Smooth muscle cell (in vitro differentiated cells): ENCODE measurements around the gene YIPF2. TPM values are rescaled to one million over a fixed set of nuclear protein-coding genes. Genes with fewer than 3 reads are reported as not detected.

Experiments
- DNase-seq: peaks from one replicate; lab custom pipeline; 2025; ENCODE audit not compliant: unreplicated experiment; lab: John Stamatoyannopoulos, UW
- H2AFZ ChIP-seq: fragments of 200-600 bp; sonication (generic); 2 replicates; pipeline ENCODE4 v1.6.0; 2016; ENCODE audit warnings: antibody characterized with exemption, low read depth, mild to moderate bottlenecking
- H3F3A ChIP-seq: fragments of 200-600 bp; sonication (generic); 2 replicates; pipeline ENCODE4 v1.6.0; 2017; ENCODE audit warnings: antibody characterized with exemption, low read depth
- H3K27ac ChIP-seq: fragments of 200-600 bp; sonication (generic); 2 replicates; pipeline ENCODE4 v1.5.1; 2016; ENCODE audit warnings: low read depth, mild to moderate bottlenecking
- H3K27me3 ChIP-seq: fragments of 200-600 bp; sonication (generic); 2 replicates; pipeline ENCODE4 v1.6.1; 2016; ENCODE audit warnings: low read depth, mild to moderate bottlenecking
- H3K36me3 ChIP-seq: fragments of 200-600 bp; sonication (generic); 2 replicates; pipeline ENCODE4 v1.5.1; 2016; ENCODE audit warnings: low read depth
- H3K4me1 ChIP-seq: fragments of 200-600 bp; sonication (generic); 2 replicates; pipeline ENCODE4 v1.5.1; 2016; ENCODE audit warnings: low read depth
- H3K4me2 ChIP-seq: fragments of 200-600 bp; sonication (generic); 2 replicates; pipeline ENCODE4 v1.6.0; 2016; ENCODE audit warnings: mild to moderate bottlenecking
- H3K4me3 ChIP-seq: fragments of 200-600 bp; sonication (generic); 2 replicates; pipeline ENCODE4 v1.5.1; 2016; ENCODE audit warnings: mild to moderate bottlenecking
- H3K79me2 ChIP-seq: fragments of 200-600 bp; sonication (generic); 2 replicates; pipeline ENCODE4 v1.6.0; 2016; ENCODE audit warnings: low read depth, mild to moderate bottlenecking
- H3K9ac ChIP-seq: fragments of 200-600 bp; sonication (generic); 2 replicates; pipeline ENCODE4 v1.6.0; 2016; ENCODE audit warnings: low read depth
- H3K9me3 ChIP-seq: fragments of 200-600 bp; sonication (generic); replicated peaks from 2 replicates; pipeline ENCODE4 v1.5.1; 2016; ENCODE audit warnings: low read depth
- H4K20me1 ChIP-seq: fragments of 200-600 bp; sonication (generic); 2 replicates; pipeline ENCODE4 v1.6.0; 2016; ENCODE audit warnings: low read depth
- WGBS: methylation state at CpG from one replicate; pipeline ENCODE4 v1.1.7; 2016; ENCODE audit warnings: low lambda C conversion rate; 5-methylcytosine and 5-hydroxymethylcytosine counted together
- polyA plus RNA-seq: library from polyadenylated mRNA; unstranded; fragments of >200 nt; fragmentation: Nextera tagmentation; extraction: Ambion mirVana; gene quantifications from 2 replicates; pipeline ENCODE4 v1.2.1, GENCODE V29; 2016
- total RNA-seq: library from RNA; depleted of rRNA; stranded (reverse); fragments of >200 nt; gene quantifications from 2 replicates; pipeline ENCODE4 v1.2.3, GENCODE V29; 2014
- TF ChIP-seq, protein P1 (sequence below): fragments of 200-600 bp; sonication (generic); IDR thresholded peaks from 2 replicates; pipeline ENCODE4 v1.5.1; 2017; ENCODE audit warnings: borderline replicate concordance, mild to moderate bottlenecking, antibody characterized with exemption; ENCODE audit not compliant: insufficient read depth, poor library complexity, severe bottlenecking

The YIPF2 gene
- total and polyA plus RNA-seq, 2 experiments from 2014 or later, result 90.6 to 106 TPM

DNA sequence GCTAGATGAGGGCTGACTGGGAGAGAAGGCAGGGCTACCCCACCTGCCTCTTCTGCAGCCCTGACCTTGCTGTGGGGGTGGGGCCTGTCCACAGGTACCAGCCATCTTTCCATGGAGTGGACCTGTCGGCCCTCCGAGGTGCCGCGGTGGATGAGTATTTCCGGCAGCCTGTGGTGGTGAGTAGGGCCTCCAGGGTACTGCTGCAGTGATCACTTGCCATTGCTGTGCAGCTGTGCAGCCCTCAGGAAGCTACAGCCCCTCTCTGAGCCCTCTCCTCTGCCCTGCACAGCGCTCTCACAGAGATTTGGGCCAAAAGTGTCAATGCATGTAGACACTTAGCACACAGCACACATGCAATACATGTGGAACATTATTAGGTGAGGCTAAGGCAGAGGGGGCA, 11.8 kb downstream of the YIPF2 start:
- TF ChIP-seq, protein P1, sequence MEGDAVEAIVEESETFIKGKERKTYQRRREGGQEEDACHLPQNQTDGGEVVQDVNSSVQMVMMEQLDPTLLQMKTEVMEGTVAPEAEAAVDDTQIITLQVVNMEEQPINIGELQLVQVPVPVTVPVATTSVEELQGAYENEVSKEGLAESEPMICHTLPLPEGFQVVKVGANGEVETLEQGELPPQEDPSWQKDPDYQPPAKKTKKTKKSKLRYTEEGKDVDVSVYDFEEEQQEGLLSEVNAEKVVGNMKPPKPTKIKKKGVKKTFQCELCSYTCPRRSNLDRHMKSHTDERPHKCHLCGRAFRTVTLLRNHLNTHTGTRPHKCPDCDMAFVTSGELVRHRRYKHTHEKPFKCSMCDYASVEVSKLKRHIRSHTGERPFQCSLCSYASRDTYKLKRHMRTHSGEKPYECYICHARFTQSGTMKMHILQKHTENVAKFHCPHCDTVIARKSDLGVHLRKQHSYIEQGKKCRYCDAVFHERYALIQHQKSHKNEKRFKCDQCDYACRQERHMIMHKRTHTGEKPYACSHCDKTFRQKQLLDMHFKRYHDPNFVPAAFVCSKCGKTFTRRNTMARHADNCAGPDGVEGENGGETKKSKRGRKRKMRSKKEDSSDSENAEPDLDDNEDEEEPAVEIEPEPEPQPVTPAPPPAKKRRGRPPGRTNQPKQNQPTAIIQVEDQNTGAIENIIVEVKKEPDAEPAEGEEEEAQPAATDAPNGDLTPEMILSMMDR, result no peak
- Histone ChIP-seq H3K27me3 (no peaks in the 10 kb centered on the region), H3K4me1 (no peaks in the 10 kb centered on the region), H3K9me3 (no peaks in the 10 kb centered on the region), H3K4me3 (no peak overlapping the region), H3K79me2 (no peaks in the 10 kb centered on the region), H3K4me2 (no peak overlapping the region), H3K9ac (no peak overlapping the region), H3K36me3 (no peaks in the 10 kb centered on the region), H2AFZ (no peak overlapping the region), H3K27ac (no peak overlapping the region), H3F3A (no peaks in the 10 kb centered on the region), H4K20me1 (peaks cover 4% of the 10 kb centered on the region)
- 99% methylated on average over 6 of the region's 6 CpGs for WGBS
- no peak for DNase-seq

DNA sequence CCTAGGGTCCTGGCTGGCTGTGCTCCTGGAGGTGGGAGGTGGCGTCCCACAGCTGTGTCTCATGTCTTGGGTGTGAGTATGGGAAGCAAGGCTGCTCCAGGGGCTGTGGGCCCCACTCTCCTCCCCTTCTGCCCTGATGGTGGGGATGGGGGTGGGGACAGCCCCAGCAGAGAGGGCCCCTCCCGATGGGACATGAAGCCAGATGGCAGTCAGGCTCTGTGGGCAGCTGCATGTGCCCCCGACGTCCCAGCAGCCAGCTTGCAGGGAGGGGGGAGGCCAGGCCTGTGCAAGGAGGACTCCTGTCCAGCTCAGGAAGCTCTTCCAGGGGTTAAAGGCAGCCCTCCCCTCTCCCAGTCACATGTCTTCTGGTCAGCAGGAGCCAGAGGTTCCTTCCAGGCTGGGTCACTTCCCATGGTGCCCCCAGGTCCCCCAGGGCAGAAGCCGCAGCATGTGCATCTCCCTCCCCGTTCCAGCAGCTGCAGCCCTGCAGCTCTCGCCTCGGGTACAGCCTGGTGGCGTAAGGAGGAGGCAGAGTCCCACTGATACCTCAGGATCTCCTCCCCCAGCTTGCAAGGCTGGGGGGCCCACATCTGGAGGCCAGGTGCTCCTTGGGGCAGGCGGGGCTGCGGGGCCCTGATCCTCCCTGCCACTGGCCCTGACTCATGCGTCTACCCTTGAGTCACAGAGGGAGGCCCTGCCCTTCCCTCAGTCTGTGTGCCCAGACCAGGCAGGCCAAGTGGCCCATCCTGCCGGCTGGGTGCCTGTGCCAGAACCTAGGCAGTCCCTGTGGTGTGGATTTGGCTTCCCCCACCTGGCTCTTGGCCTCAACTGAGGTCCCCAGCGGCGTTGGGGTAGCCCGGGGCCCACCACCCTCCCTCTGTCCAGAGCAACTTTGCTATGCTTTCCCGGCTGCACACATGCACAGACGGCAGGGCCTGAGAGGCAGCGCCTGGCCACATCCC, 13.0 kb downstream of the YIPF2 start:
- no peaks in the 10 kb centered on the region for H3K36me3 ChIP-seq
- H3K4me2 ChIP-seq, result peak overlapping the region; percentile 48
- no peak overlapping the region for H2AFZ ChIP-seq
- H3K9ac ChIP-seq, result no peak overlapping the region
- H3K4me3 ChIP-seq, result no peak overlapping the region
- no peaks in the 10 kb centered on the region for H3F3A ChIP-seq
- no peaks in the 10 kb centered on the region for H3K79me2 ChIP-seq
- no peak for DNase-seq
- peak overlapping the region; percentile 60 for H3K27ac ChIP-seq
- no peaks in the 10 kb centered on the region for H3K27me3 ChIP-seq
- no peaks in the 10 kb centered on the region for H3K4me1 ChIP-seq
- H3K9me3 ChIP-seq, result no peaks in the 10 kb centered on the region
- WGBS, result 74% methylated on average over 17 of the region's 19 CpGs
- peaks cover 4% of the 10 kb centered on the region for H4K20me1 ChIP-seq
- TF ChIP-seq, protein P1, result no peak

DNA sequence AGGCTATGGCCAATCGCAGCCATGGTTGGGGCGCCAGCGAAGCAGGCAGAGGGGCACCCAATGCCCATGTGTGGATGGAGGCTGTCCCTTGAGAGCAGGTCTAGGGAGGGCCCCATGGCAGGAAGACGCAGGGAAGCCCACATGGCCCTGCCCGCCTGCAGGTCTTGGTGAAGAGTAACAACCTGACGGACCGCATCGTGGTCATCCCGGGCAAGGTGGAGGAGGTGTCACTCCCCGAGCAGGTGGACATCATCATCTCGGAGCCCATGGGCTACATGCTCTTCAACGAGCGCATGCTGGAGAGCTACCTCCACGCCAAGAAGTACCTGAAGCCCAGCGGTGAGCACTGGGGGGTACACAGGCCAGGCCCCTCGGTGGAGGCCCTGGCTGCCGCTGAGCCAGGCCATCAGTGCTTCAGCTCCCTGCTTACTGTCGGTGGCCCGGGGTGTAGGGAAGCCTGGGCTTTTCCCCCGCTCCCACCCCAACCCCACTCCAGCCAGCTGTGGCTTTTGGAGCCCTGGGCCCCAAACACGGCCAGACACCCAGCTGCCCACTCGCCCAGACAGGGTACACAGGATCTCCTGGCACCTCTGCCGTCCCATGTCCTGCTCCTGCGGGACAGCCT, 14.6 kb downstream of the YIPF2 start:
- Histone ChIP-seq H3K9ac (no peak overlapping the region), H2AFZ (no peak overlapping the region), H3K4me2 (no peak overlapping the region), H3K79me2 (no peaks in the 10 kb centered on the region), H3K4me3 (no peak overlapping the region), H3K27ac (no peak overlapping the region), H3K36me3 (peaks cover 5% of the 10 kb centered on the region), H4K20me1 (no peaks in the 10 kb centered on the region), H3K27me3 (no peaks in the 10 kb centered on the region), H3K9me3 (no peaks in the 10 kb centered on the region), H3F3A (no peaks in the 10 kb centered on the region), H3K4me1 (no peaks in the 10 kb centered on the region)
- no peak for DNase-seq
- 96% methylated on average over 24 of the region's 24 CpGs for WGBS
- TF ChIP-seq, protein P1, result no peak
